ENCODE results near the gene TTLL12.

TTLL12 gene

DNA sequence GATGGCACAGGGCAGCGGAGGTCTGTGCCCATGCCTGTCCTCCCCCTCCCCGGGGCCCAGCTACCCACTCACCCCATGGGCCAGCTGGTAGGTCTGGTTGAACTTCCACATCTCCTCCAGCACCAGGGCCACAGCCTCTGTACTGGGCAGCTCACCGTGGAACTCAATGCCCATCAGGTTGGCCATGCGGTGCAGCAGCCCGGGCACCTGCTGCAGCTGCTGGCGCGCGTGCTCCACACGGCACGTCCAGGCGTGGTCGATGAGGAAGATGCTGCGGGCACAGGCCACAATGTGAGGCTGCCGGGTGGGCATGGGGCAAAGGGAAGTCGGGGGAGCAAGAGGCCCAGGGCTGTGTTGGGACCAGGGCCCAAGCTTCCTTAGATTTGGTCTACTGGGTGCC, 6.3 kb downstream of the TTLL12 start:
- no peak for DNase-seq
- intact Hi-C loops (cut with DNase I), result no loop called here

DNA sequence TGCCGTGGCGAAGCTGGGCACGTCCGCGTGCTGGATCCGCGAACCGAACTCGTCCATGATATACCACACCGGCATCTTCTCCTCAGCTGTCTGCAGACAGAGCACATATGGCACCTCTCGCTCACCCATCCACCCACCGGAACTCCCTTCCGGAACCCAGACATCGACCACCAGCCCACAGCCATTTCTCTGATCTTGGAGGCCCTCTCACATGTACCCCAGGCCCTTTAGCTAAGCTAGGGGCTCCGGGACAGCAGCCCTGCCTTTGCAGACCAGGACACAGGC, 7.1 kb downstream of the TTLL12 start:
- no peak for DNase-seq
- intact Hi-C loops (cut with DNase I), result no loop called here

DNA sequence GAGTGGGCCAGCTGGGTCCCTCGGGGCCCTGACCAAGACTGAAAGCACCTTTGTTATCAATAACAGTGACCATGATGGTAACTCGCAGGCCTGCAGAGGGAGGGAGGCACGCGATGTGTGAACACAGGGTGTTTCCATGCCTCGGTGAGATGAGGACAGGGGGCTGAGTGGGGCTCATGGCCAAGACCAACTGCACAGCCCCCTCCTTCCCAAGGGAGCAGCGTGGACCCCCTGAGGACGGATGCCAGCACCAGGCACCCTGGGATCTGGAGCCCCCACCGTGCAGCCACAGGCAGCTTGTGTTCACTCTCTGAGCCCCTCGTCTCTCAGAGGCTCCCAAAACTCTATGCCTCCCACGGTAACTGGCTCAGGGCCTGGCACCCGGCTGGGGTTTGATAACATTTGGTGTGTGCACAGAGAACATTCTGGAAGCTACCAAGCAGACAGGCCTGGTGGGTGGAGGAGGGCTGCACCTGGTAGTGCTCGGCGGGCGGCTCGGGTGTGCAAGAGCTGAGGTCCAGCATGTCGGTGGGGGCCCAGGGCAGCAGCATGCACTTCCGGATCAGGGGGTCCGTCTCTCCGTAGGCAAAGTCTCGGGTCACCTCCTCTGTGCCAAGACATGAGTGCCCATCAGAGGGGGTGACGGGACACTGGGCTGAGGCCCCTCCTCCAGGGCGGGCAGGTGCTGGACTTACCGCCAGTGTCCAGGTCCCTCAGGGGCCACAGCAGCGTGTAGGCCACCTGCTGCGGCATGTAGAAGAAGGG, 7.6 kb downstream of the TTLL12 start:
- no peak for DNase-seq
- intact Hi-C loops (cut with DNase I), result no loop called here

DNA sequence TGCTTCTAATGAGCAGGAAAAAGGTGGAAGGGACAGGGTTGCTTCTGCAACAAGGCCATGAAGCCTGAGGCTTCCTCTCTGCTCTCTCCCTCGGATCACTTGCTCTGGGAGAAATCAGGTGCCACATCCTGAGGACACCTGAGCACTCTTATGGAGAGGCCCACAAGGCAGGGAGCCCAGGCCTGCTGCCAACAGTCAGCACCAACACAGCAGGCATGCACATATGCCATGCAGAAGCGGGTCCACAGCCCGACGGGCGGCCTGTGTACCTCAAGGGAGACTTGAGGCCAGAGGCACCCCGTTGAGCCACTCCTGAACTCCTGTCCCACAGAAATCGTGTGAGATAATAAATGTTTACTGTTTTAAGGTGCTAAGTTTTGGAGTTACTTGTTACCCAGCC, 9.5 kb downstream of the TTLL12 start:
- no peak for DNase-seq
- intact Hi-C loops (cut with DNase I), result no loop called here

GRCh38 chr22:43176090-43176489, 10.8 kb downstream of the TTLL12 start:
- intact Hi-C loops (cut with DNase I), result no loop called here
- DNase-seq, result no peak

GRCh38 chr22:43174941-43175531, 11.9 kb downstream of the TTLL12 start:
- intact Hi-C loops (cut with DNase I), result no loop called here
- no peak for DNase-seq

GRCh38 chr22:43173976-43174720, 12.8 kb downstream of the TTLL12 start:
- intact Hi-C loops (cut with DNase I), result no loop called here
- no peak for DNase-seq

DNA sequence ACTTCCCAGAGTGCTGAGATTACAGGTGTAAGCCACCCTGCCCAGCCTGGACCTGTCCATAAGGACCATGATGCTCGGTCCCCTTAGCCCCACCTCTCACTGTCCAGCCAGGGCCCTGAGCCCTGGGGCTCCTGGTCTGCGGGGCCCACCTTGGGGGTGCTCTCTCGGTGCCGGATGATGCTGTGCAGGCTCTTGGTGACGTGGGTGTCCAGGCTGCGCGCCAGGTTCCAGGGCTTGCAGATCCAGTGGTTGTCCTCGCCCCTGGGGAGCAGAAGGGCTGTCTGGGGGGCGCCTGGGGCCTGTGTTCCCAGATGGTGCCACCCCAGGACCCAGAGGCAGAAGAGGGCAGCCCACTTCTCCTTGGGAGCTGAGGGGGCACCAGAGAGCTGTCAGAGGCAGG, 13.4 kb downstream of the TTLL12 start:
- intact Hi-C loops (cut with DNase I), result no loop called here
- no peak for DNase-seq

- intact Hi-C loops (cut with DNase I), result no loop called here
- DNase-seq, result no peak
These were observed 14.7 kb downstream of the TTLL12 start for GRCh38 chr22:43172191-43172590.

GRCh38 chr22:43171607-43172006, 15.3 kb downstream of the TTLL12 start:
- DNase-seq, result no peak
- intact Hi-C loops (cut with DNase I), result no loop called here

DNA sequence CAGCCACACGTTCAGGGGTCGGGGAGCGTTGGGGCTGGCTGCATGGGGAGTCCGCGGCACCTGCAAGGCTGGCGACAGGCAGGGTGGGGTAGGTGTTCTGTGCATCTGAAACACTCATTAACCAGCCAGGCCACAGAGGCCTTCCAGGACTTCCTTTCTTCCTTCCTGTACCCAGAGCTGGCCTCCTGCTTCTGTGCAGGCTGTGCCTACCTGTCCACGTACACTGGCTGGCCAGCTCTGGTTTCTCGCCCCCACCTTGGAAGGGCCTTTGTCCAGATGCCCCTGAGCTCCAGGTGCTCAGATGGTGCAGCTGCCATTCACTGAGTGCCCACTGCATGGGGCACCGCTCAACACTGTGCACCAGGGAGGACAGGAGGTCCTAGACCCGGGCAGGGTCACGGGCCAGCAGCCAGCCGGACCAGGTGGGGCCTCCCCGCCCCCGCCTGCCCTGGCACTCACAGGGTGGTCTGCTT, 15.9 kb downstream of the TTLL12 start:
- intact Hi-C loops (cut with DNase I), result no loop called here
- no peak for DNase-seq

- no peak for DNase-seq
- intact Hi-C loops (cut with DNase I), result no loop called here
These were observed 16.8 kb downstream of the TTLL12 start for GRCh38 chr22:43170131-43170480.

GRCh38 chr22:43169310-43170130, 17.4 kb downstream of the TTLL12 start:
- intact Hi-C loops (cut with DNase I), result no loop called here
- DNase-seq, result no peak

GRCh38 chr22:43168471-43169309, 18.2 kb downstream of the TTLL12 start:
- DNase-seq, result no peak
- intact Hi-C loops (cut with DNase I), result no loop called here

- no peak for DNase-seq
- intact Hi-C loops (cut with DNase I), result no loop called here
These were observed 19.8 kb downstream of the TTLL12 start for GRCh38 chr22:43167001-43167589.

DNA sequence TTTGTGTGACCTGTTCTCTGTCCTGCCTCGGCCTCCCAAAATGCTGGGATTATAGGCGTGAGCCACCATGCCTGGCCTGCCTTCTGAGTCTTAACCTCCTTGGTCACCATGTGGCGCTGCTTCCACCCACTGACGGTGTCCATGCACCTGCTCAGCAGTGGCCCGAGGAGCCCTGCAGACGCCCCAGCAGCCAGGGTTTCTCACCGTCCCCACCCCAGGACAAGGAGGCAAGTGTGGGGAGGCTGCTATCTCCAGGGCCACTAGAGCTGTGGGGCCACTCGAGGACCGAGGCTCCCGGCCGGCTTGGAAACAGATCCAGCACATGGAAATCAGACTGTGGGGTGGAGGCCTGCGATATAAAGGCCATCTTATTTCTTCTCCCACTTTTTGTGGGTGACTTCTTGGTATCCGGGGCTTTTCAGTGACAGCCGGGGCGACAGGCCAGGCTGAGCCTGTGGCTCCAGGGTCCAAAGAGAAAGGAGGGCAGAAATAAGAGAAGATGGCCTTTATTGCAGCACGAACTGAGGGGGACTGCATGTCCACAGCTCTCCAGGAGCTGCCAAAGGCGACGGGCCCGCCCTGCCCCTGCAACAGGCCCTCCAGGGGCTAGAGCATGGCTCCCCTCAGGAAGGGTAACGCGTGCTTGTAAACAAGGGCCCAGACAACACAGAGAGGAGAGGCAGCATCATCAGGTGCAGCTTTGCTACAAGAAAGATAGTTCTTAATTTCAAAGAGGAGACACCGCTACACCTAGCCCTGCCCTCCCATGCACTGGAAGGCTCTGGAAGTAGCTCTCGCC, 20.6 kb downstream of the TTLL12 start:
- no peak for DNase-seq
- intact Hi-C loops (cut with DNase I), result no loop called here

DNA sequence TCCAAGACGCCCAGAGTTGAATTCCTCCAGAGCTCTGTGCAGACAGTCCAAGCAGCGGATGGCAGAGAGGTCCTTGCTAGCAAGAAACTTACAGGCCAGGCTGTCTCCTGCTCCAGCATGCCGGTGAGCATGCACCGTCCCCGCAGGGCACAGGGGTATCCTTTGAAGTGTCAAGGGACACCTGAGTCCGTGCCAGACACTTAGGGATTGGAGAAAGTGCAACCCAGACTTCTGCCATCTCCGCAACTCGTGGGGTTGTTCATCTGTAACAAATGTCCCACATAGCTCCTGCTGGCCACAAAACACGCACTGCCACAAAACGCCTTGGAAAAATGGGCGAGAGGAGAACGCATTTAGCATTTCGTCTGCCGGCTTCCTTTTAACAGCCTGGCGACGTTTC, 22.3 kb downstream of the TTLL12 start:
- intact Hi-C loops (cut with DNase I), result no loop called here
- DNase-seq, result no peak

Data from head of caudate nucleus (tissue), 42 donors.